NCI-H69 (cell line): ENCODE measurements around the gene SYS1.

Experiments
- DNase-seq: peaks from one replicate; lab custom pipeline; 2025; lab: John Stamatoyannopoulos, UW

SYS1 gene

GRCh38 chr20:45355209-45356084 lies 7.5 kb upstream of the SYS1 start:
- no peak for DNase-seq

DNA sequence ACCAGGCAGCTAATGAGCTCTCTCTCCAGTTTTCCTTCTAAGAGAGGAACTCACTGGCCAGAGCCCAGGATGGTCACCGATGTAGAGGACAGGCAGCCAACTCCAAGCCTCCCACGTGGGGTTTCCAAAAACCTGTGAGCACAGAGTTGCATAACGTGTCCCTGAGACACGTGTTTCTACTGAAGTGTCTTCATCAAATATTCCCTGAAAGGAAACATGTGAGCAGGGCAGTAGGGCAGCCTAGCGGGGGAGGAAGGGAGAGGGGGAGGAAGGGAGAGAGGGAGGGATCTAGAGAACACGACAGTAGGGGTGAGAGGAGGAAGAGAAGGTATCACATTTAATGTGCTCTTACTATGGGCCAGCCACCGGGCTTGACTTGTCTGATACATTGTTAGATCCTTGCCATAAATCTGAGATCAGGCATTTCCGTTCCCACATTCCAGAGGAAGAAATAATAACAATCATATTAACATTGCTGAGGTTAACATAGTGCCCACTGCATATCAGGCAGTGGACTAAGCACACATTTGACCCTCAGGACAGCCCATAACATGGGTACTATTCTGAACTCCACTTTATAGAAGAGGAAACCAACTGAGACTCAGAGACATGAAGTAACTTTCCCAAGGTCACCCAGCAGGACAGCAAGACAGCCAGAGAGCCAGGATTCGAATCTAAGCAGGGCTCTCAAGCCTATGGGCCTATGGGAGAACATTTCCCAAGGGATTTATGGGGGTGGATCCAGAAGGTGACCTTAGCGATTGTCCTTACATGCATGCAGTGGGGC lies 4.5 kb upstream of the SYS1 start:
- peak; percentile 13 for DNase-seq

GRCh38 chr20:45359069-45359405 lies 3.9 kb upstream of the SYS1 start:
- DNase-seq = no peak

DNA sequence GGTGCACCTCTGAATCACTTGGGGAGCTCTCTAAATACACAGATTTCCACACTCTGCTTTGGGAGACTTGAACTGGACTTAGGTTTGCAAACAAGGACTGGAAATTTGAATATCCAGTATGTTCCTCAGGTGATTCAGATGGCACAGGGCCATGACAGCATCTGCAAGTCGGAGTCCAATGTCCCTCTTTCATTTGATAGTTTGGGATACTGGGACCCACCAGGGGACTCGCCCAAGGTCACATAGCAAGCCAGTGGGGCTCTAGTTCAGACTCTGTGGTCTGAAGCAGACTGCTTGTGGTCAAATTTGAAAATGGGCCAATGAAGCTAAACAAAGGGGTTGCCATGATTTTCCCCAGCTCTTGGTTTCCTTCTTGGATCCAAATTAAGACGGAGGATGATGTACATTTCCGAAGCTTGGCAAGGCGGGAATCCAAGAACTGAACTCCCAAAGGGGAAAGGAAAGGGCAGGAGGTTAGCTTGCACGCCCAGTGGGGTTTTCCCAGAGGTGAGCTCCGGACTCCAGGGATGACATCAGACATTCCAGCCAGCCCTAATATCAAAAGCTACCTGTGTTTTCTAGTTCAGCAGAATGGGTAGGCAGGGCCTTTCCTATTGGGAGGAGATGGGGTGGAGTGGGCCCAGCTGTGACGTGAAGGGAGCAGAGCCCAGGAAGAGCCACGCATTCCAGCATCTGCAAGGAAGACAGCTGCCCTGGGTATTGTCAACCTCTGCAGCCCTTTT lies 3.4 kb upstream of the SYS1 start:
- DNase-seq = no peak

GRCh38 chr20:45361793-45362192 lies 1.2 kb upstream of the SYS1 start:
- no peak for DNase-seq

GRCh38 chr20:45363611-45364492 lies 896 bp downstream of the SYS1 start:
- no peak for DNase-seq

DNA sequence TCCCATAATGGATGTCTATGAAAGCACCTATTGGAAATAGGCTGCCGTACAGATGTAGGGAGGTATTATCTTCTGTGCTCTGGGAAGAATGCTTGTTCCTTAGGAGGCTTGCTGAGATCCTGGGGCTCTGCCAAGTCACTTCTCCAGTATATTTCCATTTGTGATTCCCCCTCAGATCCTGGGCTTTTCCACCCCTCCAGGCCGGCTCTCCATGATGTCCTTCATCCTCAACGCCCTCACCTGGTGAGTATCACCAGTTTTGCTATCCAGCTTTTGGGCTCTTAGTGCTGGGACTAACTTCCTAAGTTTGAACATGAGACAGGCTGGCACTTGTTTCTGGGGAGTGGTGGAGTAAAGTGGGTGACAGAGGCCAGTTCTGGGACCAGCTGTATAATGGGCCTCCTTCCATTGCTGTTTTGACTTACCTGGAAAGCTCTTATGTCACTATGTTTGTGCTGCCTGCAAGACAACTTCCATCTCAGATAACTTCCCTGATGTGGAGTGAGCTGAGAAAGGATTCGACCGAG lies 2.6 kb downstream of the SYS1 start:
- no peak for DNase-seq

- DNase-seq = no peak
These were observed 3.2 kb downstream of the SYS1 start for GRCh38 chr20:45366192-45366591.

DNA sequence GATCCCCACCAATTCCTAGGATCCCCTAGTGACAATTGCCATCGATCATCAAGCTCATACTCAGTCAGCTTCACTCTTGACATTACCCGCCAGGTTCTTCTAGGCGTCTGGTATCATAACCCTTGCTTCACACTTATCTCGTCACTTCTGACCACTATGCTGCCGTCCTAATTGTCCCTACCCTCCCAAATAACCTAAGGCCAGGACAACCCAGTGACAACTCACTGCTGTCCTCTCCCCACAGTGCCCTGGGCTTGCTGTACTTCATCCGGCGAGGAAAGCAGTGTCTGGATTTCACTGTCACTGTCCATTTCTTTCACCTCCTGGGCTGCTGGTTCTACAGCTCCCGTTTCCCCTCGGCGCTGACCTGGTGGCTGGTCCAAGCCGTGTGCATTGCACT lies 3.7 kb downstream of the SYS1 start:
- no peak for DNase-seq

DNA sequence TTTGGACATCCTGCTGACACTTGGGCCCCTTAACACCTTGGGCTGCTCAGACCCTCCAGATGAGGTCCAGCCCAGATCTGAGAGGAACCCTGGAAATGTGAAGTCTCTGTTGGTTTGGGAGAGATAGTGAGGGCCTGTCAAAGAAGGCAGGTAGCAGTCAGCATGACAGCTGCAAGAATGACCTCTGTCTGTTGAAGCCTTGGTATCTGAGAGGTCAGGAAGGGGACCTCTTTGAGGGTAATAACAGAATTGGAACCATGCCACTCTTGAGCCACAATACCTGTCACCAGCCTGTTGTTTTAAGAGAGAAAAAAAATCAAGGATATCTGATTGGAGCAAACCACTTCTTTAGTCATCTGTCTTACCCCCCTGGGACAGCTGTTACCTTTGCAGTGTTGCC lies 4.2 kb downstream of the SYS1 start:
- DNase-seq = no peak

DNA sequence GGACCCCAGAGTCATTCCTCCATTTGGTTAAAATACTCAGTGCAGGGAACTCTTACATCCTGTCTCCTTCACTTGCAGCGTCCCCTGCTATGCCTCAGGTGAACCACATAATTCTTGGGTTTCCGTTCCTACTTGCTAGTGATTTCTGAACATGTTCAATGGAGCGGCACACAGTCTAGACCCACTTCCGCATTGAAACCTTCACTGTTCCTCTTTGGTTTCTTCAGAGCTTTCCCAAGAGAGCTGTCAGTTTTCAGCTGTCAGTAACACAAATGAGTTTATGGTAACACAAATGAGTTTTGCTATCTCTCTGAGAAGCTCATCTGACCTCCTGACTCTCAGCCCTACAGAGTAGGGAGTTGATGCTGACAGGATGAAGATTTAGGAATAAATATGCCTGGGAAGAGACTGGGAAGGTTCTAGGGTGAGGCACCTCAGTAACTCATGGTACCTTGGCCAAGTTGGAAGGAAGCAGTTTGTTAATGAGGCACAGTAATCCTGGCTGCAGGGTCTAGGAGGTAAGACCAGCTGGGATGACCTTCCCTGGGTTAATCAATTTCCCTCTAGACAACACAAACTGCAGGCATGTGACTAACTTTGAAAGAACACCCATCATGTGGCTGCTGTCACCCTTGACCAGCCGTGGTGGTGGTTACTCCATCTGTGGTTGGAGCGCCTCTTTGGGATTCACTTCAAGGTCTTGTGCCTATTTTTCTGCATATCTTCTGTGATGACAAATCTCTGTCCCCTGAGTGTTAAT lies 5.4 kb downstream of the SYS1 start:
- no peak for DNase-seq

- no peak for DNase-seq
These were observed 7.7 kb downstream of the SYS1 start for GRCh38 chr20:45370571-45371160.

- DNase-seq = no peak
These were observed 9.3 kb downstream of the SYS1 start for GRCh38 chr20:45372241-45372640.

GRCh38 chr20:45372646-45373352 lies 9.8 kb downstream of the SYS1 start:
- DNase-seq = no peak

DNA sequence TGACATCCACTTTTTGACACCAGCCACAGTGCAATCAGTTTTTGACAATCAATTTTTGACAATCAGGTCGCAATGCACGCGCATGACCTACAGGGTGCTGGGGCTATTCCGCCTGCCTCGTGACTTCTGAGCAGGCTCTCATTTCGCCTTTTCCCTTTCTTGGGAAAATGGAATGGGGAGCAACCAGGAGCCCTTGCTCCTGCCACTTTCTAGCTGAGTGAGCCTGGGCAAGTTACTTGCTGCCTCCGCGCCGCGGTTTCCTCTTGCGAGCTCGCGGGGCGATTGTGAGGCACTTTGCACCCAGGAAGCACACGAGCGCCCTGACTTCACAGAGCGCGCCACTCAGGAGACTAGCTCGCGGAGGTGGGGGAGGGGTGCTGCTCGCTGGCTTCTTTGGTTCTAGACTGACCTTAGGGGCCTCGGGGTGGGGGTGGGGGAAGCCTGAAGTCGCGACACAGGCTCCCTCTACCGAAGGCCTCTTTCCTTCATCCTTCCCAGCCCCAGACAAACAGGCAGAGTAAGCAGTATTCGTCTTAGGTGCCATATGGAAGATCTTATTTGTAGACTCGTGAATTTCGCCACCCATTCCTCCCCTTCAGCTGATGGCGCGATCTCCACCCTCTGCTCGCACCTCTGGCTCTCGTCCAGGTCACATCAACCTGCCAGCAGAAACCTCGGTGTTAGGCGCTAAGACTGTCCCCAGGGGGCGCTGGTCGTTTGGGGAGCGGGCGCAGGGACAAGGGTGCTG lies 10.6 kb downstream of the SYS1 start:
- DNase-seq = peak; percentile 85

GRCh38 chr20:45374101-45374467 lies 11.1 kb downstream of the SYS1 start:
- no peak for DNase-seq

GRCh38 chr20:45374966-45375365 lies 12.0 kb downstream of the SYS1 start:
- DNase-seq = no peak

GRCh38 chr20:45377269-45377668 lies 14.3 kb downstream of the SYS1 start:
- peak; percentile 61 for DNase-seq

DNA sequence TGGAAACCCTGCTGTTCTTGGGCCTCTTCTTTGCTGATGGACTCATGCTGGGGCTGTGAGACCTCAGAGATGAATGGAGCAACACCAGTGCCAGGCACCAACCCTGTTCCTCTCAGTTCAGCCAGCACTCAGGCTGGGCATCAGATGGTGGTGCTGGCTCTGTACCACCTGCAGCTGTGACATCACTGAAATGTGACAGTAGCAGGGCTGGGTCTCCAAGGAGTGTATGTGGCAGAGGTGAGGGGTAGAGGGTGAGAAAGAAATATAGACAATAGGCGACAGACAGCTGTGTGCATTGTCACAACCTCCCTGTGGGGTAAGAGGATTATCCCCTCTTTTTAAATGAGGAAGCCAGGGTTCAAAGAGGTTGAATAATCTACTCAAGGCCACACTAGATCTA lies 15.2 kb downstream of the SYS1 start, which contains the start of gene TP53TG5:
TSS of gene TP53TG5 (minus strand) at position 135 of the 400 bp plus-strand sequence. CDS start at position 46, 89 bp downstream.
- DNase-seq = no peak
